ENCODE results near the gene KMT5B. TPM values are rescaled to one million over a fixed set of nuclear protein-coding genes. Genes with fewer than 3 reads are reported as not detected.

KMT5B gene
- total and polyA plus RNA-seq, 2 of the 13 experiments (the other 11 are each of a cell fraction or from before 2014, with no cell fraction given), result 17.6 to 23.7 TPM

DNA sequence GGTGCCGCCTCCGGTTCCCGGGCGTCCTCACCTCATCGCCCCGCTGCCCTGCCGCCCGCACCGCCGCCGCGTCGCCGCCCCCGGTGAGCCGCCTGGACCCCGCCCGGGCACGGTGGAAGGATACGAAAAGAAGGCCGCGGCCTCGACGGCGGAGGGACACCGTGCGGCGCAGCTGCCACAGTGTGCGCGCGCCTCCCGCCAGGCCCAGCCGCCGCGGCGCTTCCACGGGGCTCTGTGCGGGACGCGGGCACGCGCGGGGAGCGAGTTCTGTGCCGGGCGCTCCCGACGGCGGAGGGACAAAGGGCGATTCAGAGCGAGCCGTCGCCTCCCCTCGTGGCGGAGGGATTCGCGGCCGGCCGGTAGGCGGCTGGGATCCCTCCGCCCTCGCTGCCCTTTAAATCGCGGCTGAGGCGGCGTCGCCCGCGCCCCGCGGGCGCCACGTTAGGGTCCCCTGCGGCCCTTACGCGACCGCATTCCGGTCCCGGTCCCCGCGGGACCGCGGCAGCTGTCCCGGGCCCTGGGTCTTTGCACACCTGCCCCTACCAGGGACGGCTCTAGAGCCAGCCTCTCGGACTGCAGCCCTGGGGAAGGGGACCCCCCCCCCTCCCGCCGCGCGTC lies 568 bp upstream of the KMT5B start (continued):
- TF ChIP-seq, protein P1, sequence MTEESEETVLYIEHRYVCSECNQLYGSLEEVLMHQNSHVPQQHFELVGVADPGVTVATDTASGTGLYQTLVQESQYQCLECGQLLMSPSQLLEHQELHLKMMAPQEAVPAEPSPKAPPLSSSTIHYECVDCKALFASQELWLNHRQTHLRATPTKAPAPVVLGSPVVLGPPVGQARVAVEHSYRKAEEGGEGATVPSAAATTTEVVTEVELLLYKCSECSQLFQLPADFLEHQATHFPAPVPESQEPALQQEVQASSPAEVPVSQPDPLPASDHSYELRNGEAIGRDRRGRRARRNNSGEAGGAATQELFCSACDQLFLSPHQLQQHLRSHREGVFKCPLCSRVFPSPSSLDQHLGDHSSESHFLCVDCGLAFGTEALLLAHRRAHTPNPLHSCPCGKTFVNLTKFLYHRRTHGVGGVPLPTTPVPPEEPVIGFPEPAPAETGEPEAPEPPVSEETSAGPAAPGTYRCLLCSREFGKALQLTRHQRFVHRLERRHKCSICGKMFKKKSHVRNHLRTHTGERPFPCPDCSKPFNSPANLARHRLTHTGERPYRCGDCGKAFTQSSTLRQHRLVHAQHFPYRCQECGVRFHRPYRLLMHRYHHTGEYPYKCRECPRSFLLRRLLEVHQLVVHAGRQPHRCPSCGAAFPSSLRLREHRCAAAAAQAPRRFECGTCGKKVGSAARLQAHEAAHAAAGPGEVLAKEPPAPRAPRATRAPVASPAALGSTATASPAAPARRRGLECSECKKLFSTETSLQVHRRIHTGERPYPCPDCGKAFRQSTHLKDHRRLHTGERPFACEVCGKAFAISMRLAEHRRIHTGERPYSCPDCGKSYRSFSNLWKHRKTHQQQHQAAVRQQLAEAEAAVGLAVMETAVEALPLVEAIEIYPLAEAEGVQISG (CRISPR knock-in tag; IDR thresholded peaks at IDR 0.05), result peak; percentile 81
- 0 out of 2 replicates have a peak, but pooled peaks have one; percentile 25 for TF ChIP-seq ZNF24 (IDR thresholded peaks at IDR 0.05)
- TF ChIP-seq, protein P2, sequence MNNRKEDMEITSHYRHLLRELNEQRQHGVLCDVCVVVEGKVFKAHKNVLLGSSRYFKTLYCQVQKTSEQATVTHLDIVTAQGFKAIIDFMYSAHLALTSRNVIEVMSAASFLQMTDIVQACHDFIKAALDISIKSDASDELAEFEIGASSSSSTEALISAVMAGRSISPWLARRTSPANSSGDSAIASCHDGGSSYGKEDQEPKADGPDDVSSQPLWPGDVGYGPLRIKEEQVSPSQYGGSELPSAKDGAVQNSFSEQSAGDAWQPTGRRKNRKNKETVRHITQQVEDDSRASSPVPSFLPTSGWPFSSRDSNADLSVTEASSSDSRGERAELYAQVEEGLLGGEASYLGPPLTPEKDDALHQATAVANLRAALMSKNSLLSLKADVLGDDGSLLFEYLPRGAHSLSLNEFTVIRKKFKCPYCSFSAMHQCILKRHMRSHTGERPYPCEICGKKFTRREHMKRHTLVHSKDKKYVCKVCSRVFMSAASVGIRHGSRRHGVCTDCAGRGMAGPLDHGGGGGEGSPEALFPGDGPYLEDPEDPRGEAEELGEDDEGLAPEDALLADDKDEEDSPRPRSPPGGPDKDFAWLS (CRISPR knock-in tag; IDR thresholded peaks at IDR 0.05; ENCODE audit: borderline replicate concordance), result no peak
- TF ChIP-seq ZNF33A (CRISPR knock-in tag; IDR thresholded peaks at IDR 0.05; ENCODE audit: borderline replicate concordance), result no peak
- TF ChIP-seq NR2F1 (CRISPR knock-in tag; IDR thresholded peaks at IDR 0.05), result peak in 1 of 2 experiments; percentile 67; a peak in 2 of 4 replicates
- 0 out of 2 replicates have a peak, but pooled peaks have one; percentile 29 for TF ChIP-seq ZNF138 (CRISPR knock-in tag; IDR thresholded peaks at IDR 0.05; ENCODE audit: low read depth)
- TF ChIP-seq, protein P3, sequence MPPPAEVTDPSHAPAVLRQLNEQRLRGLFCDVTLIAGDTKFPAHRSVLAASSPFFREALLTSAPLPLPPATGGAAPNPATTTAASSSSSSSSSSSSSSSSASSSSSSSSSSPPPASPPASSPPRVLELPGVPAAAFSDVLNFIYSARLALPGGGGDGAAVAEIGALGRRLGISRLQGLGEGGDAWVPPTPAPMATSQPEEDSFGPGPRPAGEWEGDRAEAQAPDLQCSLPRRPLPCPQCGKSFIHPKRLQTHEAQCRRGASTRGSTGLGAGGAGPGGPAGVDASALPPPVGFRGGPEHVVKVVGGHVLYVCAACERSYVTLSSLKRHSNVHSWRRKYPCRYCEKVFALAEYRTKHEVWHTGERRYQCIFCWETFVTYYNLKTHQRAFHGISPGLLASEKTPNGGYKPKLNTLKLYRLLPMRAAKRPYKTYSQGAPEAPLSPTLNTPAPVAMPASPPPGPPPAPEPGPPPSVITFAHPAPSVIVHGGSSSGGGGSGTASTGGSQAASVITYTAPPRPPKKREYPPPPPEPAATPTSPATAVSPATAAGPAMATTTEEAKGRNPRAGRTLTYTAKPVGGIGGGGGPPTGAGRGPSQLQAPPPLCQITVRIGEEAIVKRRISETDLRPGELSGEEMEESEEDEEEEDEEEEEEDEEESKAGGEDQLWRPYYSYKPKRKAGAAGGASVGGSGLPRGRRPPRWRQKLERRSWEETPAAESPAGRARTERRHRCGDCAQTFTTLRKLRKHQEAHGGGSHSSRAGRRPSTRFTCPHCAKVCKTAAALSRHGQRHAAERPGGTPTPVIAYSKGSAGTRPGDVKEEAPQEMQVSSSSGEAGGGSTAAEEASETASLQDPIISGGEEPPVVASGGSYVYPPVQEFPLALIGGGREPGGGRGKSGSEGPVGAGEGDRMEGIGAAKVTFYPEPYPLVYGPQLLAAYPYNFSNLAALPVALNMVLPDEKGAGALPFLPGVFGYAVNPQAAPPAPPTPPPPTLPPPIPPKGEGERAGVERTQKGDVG (CRISPR knock-in tag; IDR thresholded peaks at IDR 0.05; ENCODE audit: borderline replicate concordance), result no peak
- TF ChIP-seq TSC22D2 (CRISPR knock-in tag; IDR thresholded peaks at IDR 0.05; ENCODE audit: borderline replicate concordance), result 0 out of 2 replicates have a peak, but pooled peaks have one; percentile 51
- TF ChIP-seq, protein P4, sequence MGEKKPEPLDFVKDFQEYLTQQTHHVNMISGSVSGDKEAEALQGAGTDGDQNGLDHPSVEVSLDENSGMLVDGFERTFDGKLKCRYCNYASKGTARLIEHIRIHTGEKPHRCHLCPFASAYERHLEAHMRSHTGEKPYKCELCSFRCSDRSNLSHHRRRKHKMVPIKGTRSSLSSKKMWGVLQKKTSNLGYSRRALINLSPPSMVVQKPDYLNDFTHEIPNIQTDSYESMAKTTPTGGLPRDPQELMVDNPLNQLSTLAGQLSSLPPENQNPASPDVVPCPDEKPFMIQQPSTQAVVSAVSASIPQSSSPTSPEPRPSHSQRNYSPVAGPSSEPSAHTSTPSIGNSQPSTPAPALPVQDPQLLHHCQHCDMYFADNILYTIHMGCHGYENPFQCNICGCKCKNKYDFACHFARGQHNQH (CRISPR knock-in tag; IDR thresholded peaks at IDR 0.05), result peak; percentile 62
- TF ChIP-seq ZNF709 (CRISPR knock-in tag; IDR thresholded peaks at IDR 0.05), result peak; percentile 60; the same call in 1 of the 2 replicates
- TF ChIP-seq RAD21 (CRISPR knock-in tag; IDR thresholded peaks at IDR 0.05), result peak; percentile 76
- TF ChIP-seq MED1 (CRISPR knock-in tag; IDR thresholded peaks at IDR 0.05), result peak; percentile 78
- TF ChIP-seq DMAP1 (CRISPR knock-in tag; IDR thresholded peaks at IDR 0.05), result peak; percentile 93
- TF ChIP-seq GABPA (IDR thresholded peaks at IDR 0.05; ENCODE audit: low read depth, low read length), result no peak
- no peak for TF ChIP-seq GABPA (CRISPR knock-in tag; IDR thresholded peaks at IDR 0.05; ENCODE audit: low read depth)
- TF ChIP-seq ATF7-NPFF (CRISPR knock-in tag; IDR thresholded peaks at IDR 0.05; ENCODE audit: low read depth), result peak; percentile 62
- TF ChIP-seq CREB1 (IDR thresholded peaks at IDR 0.05), result peak; percentile 20; the same call in 1 of the 2 replicates
- no peak for TF ChIP-seq CREB1 (CRISPR knock-in tag; IDR thresholded peaks at IDR 0.05)
- peak; percentile 90 for TF ChIP-seq TMF1 (CRISPR knock-in tag; IDR thresholded peaks at IDR 0.05; ENCODE audit: low read depth)
- 0 out of 2 replicates have a peak, but pooled peaks have one; percentile 11 for TF ChIP-seq TBX3 (IDR thresholded peaks at IDR 0.05; ENCODE audit: borderline replicate concordance)
- no peak for TF ChIP-seq SETDB1 (CRISPR knock-in tag; IDR thresholded peaks at IDR 0.05; ENCODE audit: borderline replicate concordance)
- peak; percentile 30; the same call in 1 of the 2 replicates for TF ChIP-seq GATAD1 (CRISPR knock-in tag; IDR thresholded peaks at IDR 0.05)

Data from HepG2 (cell line).